K562 (cell line): ENCODE measurements around the gene ADORA3. TPM values are rescaled to one million over a fixed set of nuclear protein-coding genes. Genes with fewer than 3 reads are reported as not detected.

Experiments
- ADNP ChIP-seq: fragments of 200-800 bp; sonication (Bioruptor generic); IDR thresholded peaks from 2 replicates; pipeline ENCODE4 v1.6.1; 2016; ENCODE audit warnings: missing genetic modification characterization, missing compliant biosample characterization
- ARNT ChIP-seq, 2 experiments: fragments of 450-650 bp; IDR thresholded peaks; 2 replicates each; pipeline ENCODE4 v1.6.1; 2016; ENCODE audit warnings: mild to moderate bottlenecking in 1 of 2
- CBX3 ChIP-seq, 2 experiments: IDR thresholded peaks; 1 replicate in 1 of 2; 2 replicates in 1 of 2; pipeline ENCODE4 v1.6.1; 2012; ENCODE audit warnings: inconsistent platforms in 2 of 2, low read length in 2 of 2, borderline replicate concordance in 1 of 2, control low read depth in 1 of 2
- DNMT1 ChIP-seq: fragments of 450-650 bp; IDR thresholded peaks from 2 replicates; pipeline ENCODE4 v1.6.1; 2016; ENCODE audit warnings: antibody characterized with exemption, mild to moderate bottlenecking
- ERF ChIP-seq: fragments of 450-650 bp; formaldehyde crosslinking; IDR thresholded peaks from 2 replicates; pipeline ENCODE4 v1.4.0; 2020; ENCODE audit warnings: mild to moderate bottlenecking, mixed read lengths
- ID3 ChIP-seq, 2 experiments: fragments of 250-450 bp in 1 of 2; fragments of 450-650 bp in 1 of 2; sonication (Bioruptor Pico) in 1 of 2; IDR thresholded peaks; 2 replicates each; pipeline versions ENCODE4 v1.6.1 to v1.8.0; 2016 to 2021; ENCODE audit warnings: mild to moderate bottlenecking in 2 of 2, moderate library complexity in 2 of 2, missing compliant biosample characterization in 1 of 2, missing genetic modification characterization in 1 of 2
- KLF16 ChIP-seq: IDR thresholded peaks from 2 replicates; pipeline ENCODE4 v1.6.1; 2016; ENCODE audit warnings: antibody characterized with exemption
- LEF1 ChIP-seq: fragments of 450-650 bp; IDR thresholded peaks from 2 replicates; pipeline ENCODE4 v1.6.1; 2016; ENCODE audit warnings: mild to moderate bottlenecking
- NBN ChIP-seq: fragments of 450-650 bp; IDR thresholded peaks from 2 replicates; pipeline ENCODE4 v1.6.1; 2016; ENCODE audit warnings: low read depth, mild to moderate bottlenecking
- PBX2 ChIP-seq, 2 experiments: IDR thresholded peaks in 1 of 2; conservative IDR thresholded peaks in 1 of 2; 2 replicates each; pipeline ENCODE4 v1.6.1; 2016; ENCODE audit warnings: low read depth in 2 of 2, mild to moderate bottlenecking in 1 of 2, missing compliant biosample characterization in 1 of 2, missing genetic modification characterization in 1 of 2, moderate library complexity in 1 of 2
- POLR2B ChIP-seq: fragments of 450-650 bp; IDR thresholded peaks from 2 replicates; pipeline ENCODE4 v1.6.1; 2018; ENCODE audit warnings: low read depth; ENCODE audit not compliant: partially characterized antibody
- RBM25 ChIP-seq: fragments of 200-400 bp; formaldehyde crosslinking; IDR thresholded peaks from 2 replicates; pipeline ENCODE4 v1.6.1; 2018; ENCODE audit warnings: low read length, low read depth, moderate library complexity; ENCODE audit not compliant: severe bottlenecking
- RNF2 ChIP-seq: sonication (generic); IDR thresholded peaks from 2 replicates; pipeline ENCODE4 v1.6.1; 2016
- USF1 ChIP-seq: sonication (generic); formaldehyde crosslinking; IDR thresholded peaks from 2 replicates; pipeline ENCODE4 v1.9.0; 2022; ENCODE audit warnings: mild to moderate bottlenecking, missing genetic modification reagents
- ZC3H4 ChIP-seq: sonication (generic); formaldehyde crosslinking; IDR thresholded peaks from 2 replicates; pipeline ENCODE4 v1.9.0; 2021; ENCODE audit warnings: missing genetic modification reagents, borderline replicate concordance
- ZNF263 ChIP-seq: sonication (generic); formaldehyde crosslinking; IDR thresholded peaks from 2 replicates; pipeline ENCODE4 v1.8.0; 2022; ENCODE audit warnings: mild to moderate bottlenecking, missing genetic modification reagents, borderline replicate concordance
- polyA plus RNA-seq, 8 experiments: library from polyadenylated mRNA; depleted of rRNA in 4 of 8; stranded (reverse) in 5 of 8; unstranded in 3 of 8; fragments of >200 nt; fragmentation: Nextera tagmentation in 2 of 8; fragmentation: Illumina TruSeq in 1 of 8; extraction: Ambion mirVana in 2 of 8; extraction: Trizol in 1 of 8; gene quantifications; 2 replicates each; pipeline versions ENCODE4 v1.2.1 to v1.2.3, GENCODE V29; 2011 to 2014; ENCODE audit warnings: inconsistent platforms in 1 of 8, missing spikeins in 1 of 8
- total RNA-seq, 7 experiments: library from RNA; depleted of rRNA in 6 of 7; stranded (reverse); fragments of >200 nt in 6 of 7; fragmentation: Illumina TruSeq in 2 of 7; extraction: Trizol in 2 of 7; gene quantifications; 2 replicates each; pipeline versions ENCODE4 v1.2.1 to v1.2.3, GENCODE V29; 2011 to 2021; ENCODE audit warnings: low replicate concordance in 1 of 7

ADORA3 gene
- total and polyA plus RNA-seq, 9 of the 15 experiments (the other 6 are each of a cell fraction or from before 2014, with no cell fraction given) = 0.09 to 0.35 (median 0.16) TPM; not detected in 3

- no peak for TF ChIP-seq PBX2 (CRISPR knock-in tag; IDR thresholded peaks at IDR 0.05; ENCODE audit: low read depth)
- TF ChIP-seq PBX2 (tag; conservative IDR thresholded peaks at IDR 0.05; ENCODE audit: low read depth) = peak; percentile 90
- TF ChIP-seq RBM25 = no peak
- TF ChIP-seq USF1 = peak; percentile 68
- no peak for TF ChIP-seq CBX3 (IDR thresholded peaks at IDR 0.05; ENCODE audit: borderline replicate concordance in 1 of 2, low read length in 2 of 2)
- TF ChIP-seq ZNF263 (CRISPR knock-in tag) = no peak
- TF ChIP-seq ADNP (tag) = no peak
- TF ChIP-seq DNMT1 = no peak
- no peak for TF ChIP-seq RNF2
- no peak for TF ChIP-seq ERF (CRISPR knock-in tag)
- no peak for TF ChIP-seq POLR2B
- peak; percentile 35; the same call in 1 of the 2 replicates for TF ChIP-seq LEF1
- TF ChIP-seq NBN = no peak
- no peak for TF ChIP-seq ZC3H4 (CRISPR knock-in tag)
- TF ChIP-seq ID3 (CRISPR knock-in tag; IDR thresholded peaks at IDR 0.05) = no peak
- no peak for TF ChIP-seq ID3 (tag; IDR thresholded peaks at IDR 0.05)
- TF ChIP-seq KLF16 = no peak
- no peak for TF ChIP-seq ARNT (IDR thresholded peaks at IDR 0.05)
These were observed 26.6 kb downstream of the ADORA3 start (continued) for GRCh38 chr1:111476761-111477309.
